Heart right ventricle (tissue), 16 donors: Measurements from ENCODE around the gene KANK2. TPM values are rescaled to one million over a fixed set of nuclear protein-coding genes. Genes with fewer than 3 reads are reported as not detected.

Source experiments
- ATAC-seq, 8 donors: fragments of 200-7000 bp; cut with Tn5 transposase; one replicate each; pipeline ENCODE4 v1.9.1; 2020; ENCODE audit warnings: mild to moderate bottlenecking in 8 of 8, moderate library complexity in 8 of 8, moderate number of reproducible peaks in 1 of 8
- DNase-seq, 2 donors: peaks; one replicate each; pipeline ENCODE4 v3.0.0-alpha.2; 2020
- H3K27ac ChIP-seq, 10 donors: fragments of 200-600 bp; sonication (generic) in 2 of 10; one replicate each; pipeline versions ENCODE4 v1.5.0 to v1.8.0; 2020 to 2022; ENCODE audit warnings: mild to moderate bottlenecking in 3 of 10
- H3K27me3 ChIP-seq, 7 donors: fragments of 200-600 bp; one replicate each; pipeline ENCODE4 v1.8.0; 2021 to 2022; ENCODE audit warnings: mild to moderate bottlenecking in 2 of 7
- H3K36me3 ChIP-seq, 9 donors: fragments of 200-600 bp; sonication (generic) in 1 of 9; one replicate each; pipeline versions ENCODE4 v1.5.0 to v1.8.0; 2020 to 2022; ENCODE audit warnings: mild to moderate bottlenecking in 2 of 9
- H3K4me1 ChIP-seq, 9 donors: fragments of 200-600 bp; sonication (generic) in 1 of 9; one replicate each; pipeline versions ENCODE4 v1.5.0 to v1.8.0; 2020 to 2022; ENCODE audit warnings: mild to moderate bottlenecking in 4 of 9
- H3K4me3 ChIP-seq, 10 donors: fragments of 200-600 bp; sonication (generic) in 2 of 10; one replicate each; pipeline versions ENCODE4 v1.5.0 to v1.8.0; 2020 to 2022; ENCODE audit warnings: mild to moderate bottlenecking in 7 of 10, moderate library complexity in 2 of 10
- H3K9me3 ChIP-seq, 11 donors: fragments of 200-600 bp in 10 of 11; sonication (generic) in 2 of 11; one replicate each; pipeline versions ENCODE4 v1.5.0 to v1.8.0; 2013 to 2022; ENCODE audit warnings: mild to moderate bottlenecking in 2 of 11, control low read depth in 1 of 11, moderate library complexity in 1 of 11
- CTCF ChIP-seq, 9 donors: fragments of 200-600 bp; sonication (generic) in 2 of 9; IDR thresholded peaks; one replicate each; pipeline versions ENCODE4 v1.5.0 to v1.8.0; 2021 to 2022; ENCODE audit warnings: antibody characterized with exemption in 9 of 9, mild to moderate bottlenecking in 5 of 9, moderate library complexity in 1 of 9
- WGBS, 2 donors: extraction: QIAGEN DNeasy Blood & Tissue Kit; methylation state at CpG; one replicate each; pipeline ENCODE4 v1.1.7; 2013; ENCODE audit warnings: inconsistent platforms in 1 of 2; 5-methylcytosine and 5-hydroxymethylcytosine counted together
- intact Hi-C, 10 donors: fragments of 100-400 bp; cut with DNase I; formaldehyde crosslinking; loops; one replicate each; pipeline versions ENCODE4 v1.11.1 to v1.14.2; 2022
- polyA plus RNA-seq, 2 donors: library from polyadenylated mRNA; stranded (reverse); fragments of 200-250 nt; gene quantifications; one replicate each; pipeline ENCODE4 v1.2.3, GENCODE V29; 2013
- total RNA-seq, 10 donors: library from RNA; stranded (reverse); fragmentation: NEBNext Ultra II Directional in 3 of 10; extraction: Animal tissue kit (Norgen Biotek cat#: 25700) in 3 of 10; gene quantifications; one replicate each; pipeline versions ENCODE4 v1.2.1 to v1.2.4, GENCODE V29; 2021 to 2023
- donor health status: Arrhythmogenic right ventricular cardiomyopathy.
- donor health status: ischemic (EF 13 %, LVEDD 7.1; RV severe dilation, severe dysfunction).
- donor health status: healthy with polysubstance abuse.
- donor health status: DM: no; HTN: yes; CAD: no.
- donor health status: DM: no; HTN: no; CAD: no.
- donor health status: ischemic (EF 25% LVEDD 6.9; RV normal size, moderate dysfunction).
- donor health status: ischemic (EF 25% LVEDD 5.7; RV mildly dilated, moderate dysfunction).
- donor health status: healthy.
- donor health status: DM: yes; HTN: yes; CAD: no.
- donor health status: Ischemic cardiomyopathy.
- donor health status: ischemic (EF 35%, LVEDD 5.7; RV mildly dilated, moderate dysfunction).
- donor health status: nonischemic (EF 11% LVEDD 7.7; RV severe dilation, severe dysfunction).
- donor health status: DM: yes; HTN: yes; CAD: no.
- donor health status: PGD.
- donor health status: ischemic (EF 29% LVEDD 5.4; RV normal size, mild dysfunction).
- donor health status: nonischemic (EF 23%, LVEDD 6.1; RV moderate dilation, normal function).

The KANK2 gene
- total and polyA plus RNA-seq, 12 donors, result 165 to 355 (median 298) TPM

GRCh38 chr19:11236324-11237301 is 39.3 kb upstream of the KANK2 start:
- TF ChIP-seq CTCF (IDR thresholded peaks at IDR 0.05), result no peak
- H3K4me1 ChIP-seq, result no peaks in the 10 kb centered on the region
- WGBS, 2 donors, result 93 to 95% methylated on average over 31 of the region's 31 CpGs
- H3K27me3 ChIP-seq, result no peaks in the 10 kb centered on the region
- peak in 3 of 8 donors; percentile 12 to 25 (median 16) for ATAC-seq
- H3K4me3 ChIP-seq, result no peak overlapping the region
- intact Hi-C loops, result no loop called here
- peaks cover 0 to 100% (median 51%) of the 10 kb centered on the region in 9 donors for H3K36me3 ChIP-seq
- H3K27ac ChIP-seq, result no peak overlapping the region
- no peak for DNase-seq
- peaks cover 0 to 11% (median 0%) of the 10 kb centered on the region in 11 donors for H3K9me3 ChIP-seq

- no peak for DNase-seq
- peaks cover 0 to 11% (median 0%) of the 10 kb centered on the region in 11 donors for H3K9me3 ChIP-seq
- peaks cover 0 to 100% (median 48%) of the 10 kb centered on the region in 9 donors for H3K36me3 ChIP-seq
These were observed 37.2 kb upstream of the KANK2 start for GRCh38 chr19:11234486-11235075.

GRCh38 chr19:11233073-11233472 is 35.7 kb upstream of the KANK2 start:
- intact Hi-C loops, result no loop called here
- Histone ChIP-seq H3K27me3 (no peaks in the 10 kb centered on the region), H3K27ac (no peak overlapping the region), H3K4me3 (no peak overlapping the region), H3K9me3 (no peaks in the 10 kb centered on the region), H3K36me3 (peaks cover 0 to 100% (median 41%) of the 10 kb centered on the region in 9 donors), H3K4me1 (no peaks in the 10 kb centered on the region)
- no peak for ATAC-seq
- WGBS, 2 donors, result 87 to 91% methylated on average over 15 of the region's 15 CpGs
- DNase-seq, result no peak
- no peak for TF ChIP-seq CTCF (IDR thresholded peaks at IDR 0.05)

More at GRCh38 chr19:11234486-11235075, 37.2 kb upstream of the KANK2 start:
- 89 to 90% methylated on average over 5 of the region's 5 CpGs for WGBS, 2 donors
- H3K4me1 ChIP-seq, result no peaks in the 10 kb centered on the region
- TF ChIP-seq CTCF (IDR thresholded peaks at IDR 0.05), result no peak
- ATAC-seq, result no peak
- intact Hi-C loops, result no loop called here
- H3K27ac ChIP-seq, result no peak overlapping the region
- H3K4me3 ChIP-seq, result no peak overlapping the region
- H3K27me3 ChIP-seq, result no peaks in the 10 kb centered on the region

GRCh38 chr19:11232555-11232954 is 35.2 kb upstream of the KANK2 start:
- Histone ChIP-seq H3K9me3 (no peaks in the 10 kb centered on the region), H3K4me3 (no peak overlapping the region), H3K4me1 (no peaks in the 10 kb centered on the region), H3K27me3 (no peaks in the 10 kb centered on the region), H3K36me3 (peaks cover 0 to 100% (median 39%) of the 10 kb centered on the region in 9 donors), H3K27ac (no peak overlapping the region)
- no peak for DNase-seq
- intact Hi-C loops, result no loop called here
- 84 to 92% methylated on average over 4 of the region's 4 CpGs for WGBS, 2 donors
- ATAC-seq, result no peak
- no peak for TF ChIP-seq CTCF (IDR thresholded peaks at IDR 0.05)
